ENCODE data around the gene DOCK9.

DOCK9 gene

DNA sequence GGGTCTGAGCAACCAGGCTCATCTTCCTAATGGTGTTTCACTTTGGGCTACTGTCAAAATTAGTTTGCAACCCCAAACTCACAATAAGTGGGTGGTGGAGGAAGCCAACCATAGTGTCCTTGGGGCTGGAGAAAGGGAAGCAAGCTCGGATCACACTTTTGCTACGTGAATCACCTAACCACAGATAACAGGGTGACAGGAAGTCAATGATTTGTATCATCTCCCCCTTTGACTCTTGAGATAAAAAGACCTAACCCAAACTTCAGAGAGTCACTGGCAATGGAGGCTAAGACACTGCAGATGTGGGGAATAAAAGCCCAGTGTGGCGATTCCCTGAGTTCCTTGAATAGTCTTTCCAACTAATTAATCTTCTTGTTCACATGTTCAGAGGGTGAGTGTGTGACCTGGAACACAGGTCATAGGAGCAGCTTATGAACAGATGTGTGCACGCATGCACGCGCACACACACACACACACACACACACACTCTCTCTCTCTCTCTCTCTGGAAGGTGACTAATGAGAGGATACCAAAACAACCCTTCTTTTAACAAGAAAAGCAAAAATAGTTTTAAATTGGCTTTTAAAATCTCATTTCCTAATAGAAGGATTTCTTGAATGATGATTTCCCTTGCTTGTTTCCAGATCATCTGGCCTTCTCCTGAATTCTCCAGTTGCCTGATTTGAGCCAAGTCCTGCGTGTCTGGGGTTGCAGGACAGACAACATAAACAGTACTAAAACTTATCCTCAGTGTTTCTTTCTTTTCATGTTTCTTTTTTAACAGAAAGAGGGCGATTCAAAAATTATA, 21.2 kb upstream of the DOCK9 start:
- no peak for DNase-seq (ENCODE audit: low spot score)

DNA sequence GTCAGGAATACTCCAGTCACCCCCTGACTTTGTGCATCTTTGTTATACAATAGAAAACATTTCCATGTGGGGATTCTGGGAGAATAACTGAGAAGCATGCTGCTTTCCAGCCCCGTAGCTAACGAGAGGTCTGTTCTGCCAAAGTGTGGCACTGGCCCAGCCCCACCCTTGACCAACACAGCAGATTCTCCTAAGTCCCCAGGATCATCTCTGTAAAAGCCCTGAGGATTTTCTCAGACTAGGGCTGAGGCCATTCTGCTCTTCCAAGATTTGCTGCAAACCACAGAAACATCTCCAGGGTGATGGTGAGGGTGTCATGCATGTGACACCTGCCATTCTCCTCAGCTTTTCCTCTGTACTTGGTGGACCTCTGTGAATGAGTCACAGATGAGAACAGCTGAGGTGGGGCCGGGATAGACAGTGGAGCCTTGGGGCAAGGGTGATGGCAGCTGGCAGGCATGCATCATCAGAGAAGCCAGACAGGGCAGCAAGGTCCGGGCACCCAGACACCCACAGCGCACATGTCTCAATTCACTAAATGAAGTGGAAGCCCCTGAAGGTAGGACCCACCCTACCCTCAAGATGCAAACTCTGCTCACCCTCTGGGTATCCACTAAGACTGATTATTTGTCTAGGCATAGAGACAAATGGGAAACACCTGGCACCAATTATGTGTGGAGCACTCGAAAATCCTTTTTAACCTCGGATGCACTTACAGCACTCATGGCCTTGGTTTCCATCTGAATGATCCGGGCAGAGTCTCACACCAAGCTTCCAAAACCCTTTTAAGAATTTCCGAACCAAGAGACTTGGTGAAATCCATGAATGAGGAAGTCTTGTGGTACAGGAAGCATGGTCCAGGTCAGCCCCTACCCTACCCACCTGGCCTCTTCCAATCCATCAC, 20.1 kb upstream of the DOCK9 start:
- DNase-seq (ENCODE audit: low spot score) = no peak

DNA sequence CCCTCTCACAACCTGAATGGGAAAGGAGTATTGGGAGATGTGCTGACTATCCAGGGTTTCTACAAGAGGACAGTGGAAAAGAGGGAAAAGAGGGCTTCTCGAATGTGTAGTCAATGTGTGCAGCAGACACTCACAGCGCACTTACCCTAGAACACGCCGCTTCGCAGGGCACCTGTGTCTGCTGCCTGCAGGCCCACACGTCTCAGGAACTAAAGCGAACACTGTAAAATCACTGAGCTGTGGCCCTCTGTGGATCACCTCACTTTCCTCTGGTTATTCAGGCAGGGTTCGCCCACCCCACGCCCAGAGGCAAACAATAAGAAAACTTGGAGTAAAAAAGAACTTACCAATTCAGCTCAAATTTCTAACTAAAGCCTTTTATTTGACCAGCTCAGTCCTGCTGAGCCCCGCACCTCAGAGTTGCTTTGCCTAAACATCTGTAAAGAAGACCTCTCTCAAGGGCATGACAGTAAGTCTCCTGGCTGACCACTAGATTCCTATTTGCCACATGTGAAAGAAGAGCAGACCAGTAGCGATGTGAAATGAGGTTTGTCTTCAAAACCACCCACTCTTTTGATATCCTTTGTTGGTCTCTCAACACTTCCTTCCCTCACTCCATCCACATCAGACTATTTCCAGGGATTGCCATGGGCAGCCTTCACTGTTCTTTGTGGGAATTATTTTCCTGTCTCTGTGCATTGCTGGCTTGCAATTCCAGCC, 19.3 kb upstream of the DOCK9 start:
- no peak for DNase-seq (ENCODE audit: low spot score)

DNA sequence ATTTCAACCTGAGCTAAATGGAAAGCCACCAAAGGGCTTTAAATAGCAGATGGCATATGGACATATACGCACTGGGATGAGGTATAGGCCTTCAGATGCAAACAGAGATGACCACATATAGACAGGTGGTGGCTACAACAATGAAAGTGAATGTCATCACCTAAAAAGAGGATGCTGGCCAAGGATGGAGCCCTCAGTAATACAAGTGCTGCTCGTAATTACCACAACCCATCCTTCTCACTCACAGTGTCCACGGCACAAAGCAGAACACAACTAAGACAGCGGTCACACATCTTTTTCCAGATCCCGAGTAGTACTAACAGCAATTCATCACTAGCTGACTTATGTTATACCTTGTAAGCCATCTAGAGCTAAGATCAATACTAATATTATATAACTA, 18.2 kb upstream of the DOCK9 start:
- DNase-seq (ENCODE audit: low spot score) = no peak

DNA sequence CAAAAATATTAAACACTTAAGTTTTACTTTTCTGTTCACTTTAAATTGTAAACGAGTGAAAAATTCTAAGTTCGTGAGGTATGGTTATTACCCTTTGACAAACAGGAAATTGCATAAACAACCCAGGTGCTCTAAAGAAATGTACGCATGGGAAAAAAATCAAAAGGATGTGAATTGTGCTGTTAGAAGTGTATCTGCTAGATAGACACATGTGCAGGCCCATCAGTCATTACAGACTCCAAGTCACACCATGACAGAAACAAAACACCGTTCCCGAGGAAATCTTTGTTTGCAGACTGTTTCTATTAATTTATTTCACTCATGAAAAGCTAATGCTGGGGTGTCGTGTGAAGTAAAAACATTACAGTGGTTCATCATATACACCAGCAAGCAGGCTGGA, 17.0 kb upstream of the DOCK9 start:
- no peak for DNase-seq (ENCODE audit: low spot score)

DNA sequence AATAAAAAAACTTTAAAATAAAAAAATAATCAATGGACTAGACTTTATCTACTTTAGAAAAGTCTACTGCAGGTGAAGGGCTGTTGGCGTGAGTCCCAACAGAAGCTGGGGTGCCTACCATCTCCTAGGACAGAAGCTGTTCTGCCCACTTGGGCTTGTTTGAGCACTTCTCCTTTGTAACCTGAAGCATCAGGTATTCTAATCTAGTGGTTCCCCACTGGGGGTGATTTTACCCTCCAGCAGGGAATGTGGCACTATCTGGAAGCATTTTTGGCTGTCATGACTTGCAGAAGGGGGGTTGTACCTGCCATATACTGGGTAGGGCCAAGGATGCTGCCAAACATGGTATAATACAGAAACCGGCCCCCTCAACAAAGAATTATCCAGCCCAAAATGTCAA, 16.2 kb upstream of the DOCK9 start:
- no peak for DNase-seq (ENCODE audit: low spot score)

DNA sequence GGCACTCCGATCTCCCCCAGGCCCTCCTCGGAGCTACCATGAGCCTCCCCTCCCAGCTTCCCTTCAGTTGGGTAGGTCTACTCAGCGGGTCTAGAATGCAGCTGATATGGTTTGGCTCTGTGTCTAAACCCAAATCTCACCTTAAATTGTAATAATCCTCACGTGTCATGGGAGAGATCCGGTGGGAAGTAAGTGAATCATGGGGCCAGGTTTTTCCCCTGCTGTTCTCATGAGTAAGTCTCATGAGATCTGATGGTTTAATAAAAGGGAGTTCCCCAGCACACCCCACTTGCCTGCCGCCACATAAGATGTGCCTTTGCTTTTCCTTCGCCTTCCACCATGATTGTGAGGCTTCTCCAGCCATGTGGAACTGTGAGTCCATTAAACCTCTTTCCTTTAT, 14.5 kb upstream of the DOCK9 start:
- no peak for DNase-seq (ENCODE audit: low spot score)

DNA sequence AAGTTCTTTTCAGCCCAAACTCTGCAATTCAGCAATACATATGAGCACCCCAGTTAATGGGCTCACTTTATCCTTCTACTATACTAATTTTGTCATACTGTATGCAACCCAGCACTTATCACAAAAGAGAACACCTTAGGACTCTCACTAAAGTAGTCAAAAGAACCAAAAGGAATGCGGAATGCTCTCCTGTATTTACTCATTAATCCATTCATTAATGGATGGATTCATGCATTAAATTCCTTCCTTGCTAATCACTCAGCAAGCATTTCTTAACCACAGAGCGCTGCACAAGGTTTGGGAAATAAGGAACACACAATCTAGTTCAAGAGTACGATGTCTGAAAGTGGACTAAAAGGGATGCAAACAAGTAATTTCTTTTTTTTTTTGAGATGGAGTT, 12.8 kb upstream of the DOCK9 start:
- DNase-seq (ENCODE audit: low spot score) = no peak

DNA sequence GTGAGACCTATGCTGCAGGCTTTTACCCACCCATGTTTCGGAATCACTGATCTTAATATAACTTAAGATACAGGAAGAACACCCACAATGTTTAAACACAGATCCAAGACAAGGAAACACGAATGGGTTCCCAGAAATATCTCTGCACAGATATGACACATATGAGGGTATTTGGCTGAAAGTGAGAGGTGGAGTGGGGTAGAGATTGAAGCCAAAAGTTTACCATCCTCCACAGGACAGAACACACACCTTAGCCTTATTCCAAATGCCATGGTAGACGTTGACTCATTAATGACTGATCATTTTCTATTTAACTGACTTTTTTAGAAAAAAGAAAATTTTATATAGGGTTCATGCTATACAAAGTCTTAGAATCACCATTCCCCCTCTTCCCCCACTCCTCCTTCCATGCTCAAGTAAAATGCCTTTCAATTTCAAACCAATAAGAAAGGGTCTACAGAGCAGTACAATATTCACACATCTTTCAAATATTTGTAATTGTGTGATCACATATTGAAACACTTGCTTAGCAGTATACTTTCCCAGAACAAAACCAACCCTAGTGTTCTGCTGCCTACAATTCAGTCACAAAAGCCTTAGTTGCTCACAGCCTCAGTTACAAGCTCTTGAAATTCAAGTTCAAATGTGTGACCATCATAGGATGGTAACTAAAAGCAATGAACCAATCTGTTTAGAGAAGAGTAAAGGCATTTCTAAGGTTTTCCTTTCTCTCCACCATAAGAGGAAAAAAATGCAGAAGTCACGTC, 11.8 kb upstream of the DOCK9 start:
- no peak for DNase-seq (ENCODE audit: low spot score)

DNA sequence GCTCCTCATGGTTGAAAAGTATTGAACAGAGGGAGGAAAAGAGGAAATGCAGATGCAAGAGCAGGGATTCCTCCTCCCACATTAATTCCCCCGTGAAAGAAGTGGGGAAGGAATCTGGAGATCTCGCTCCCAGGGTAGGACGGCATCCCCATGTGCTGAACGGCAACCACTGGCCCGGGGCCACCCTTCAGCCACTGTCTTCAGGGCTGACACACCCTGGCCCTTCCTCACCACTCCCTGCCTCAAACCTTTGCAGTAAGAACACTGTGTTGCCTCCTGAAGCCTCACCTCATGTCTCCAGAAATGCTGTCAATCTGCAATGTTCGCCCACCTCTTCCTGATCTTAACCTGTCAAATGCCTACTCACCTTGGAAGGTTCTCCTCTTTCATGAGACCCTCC, 10.9 kb upstream of the DOCK9 start:
- DNase-seq (ENCODE audit: low spot score) = no peak

DNA sequence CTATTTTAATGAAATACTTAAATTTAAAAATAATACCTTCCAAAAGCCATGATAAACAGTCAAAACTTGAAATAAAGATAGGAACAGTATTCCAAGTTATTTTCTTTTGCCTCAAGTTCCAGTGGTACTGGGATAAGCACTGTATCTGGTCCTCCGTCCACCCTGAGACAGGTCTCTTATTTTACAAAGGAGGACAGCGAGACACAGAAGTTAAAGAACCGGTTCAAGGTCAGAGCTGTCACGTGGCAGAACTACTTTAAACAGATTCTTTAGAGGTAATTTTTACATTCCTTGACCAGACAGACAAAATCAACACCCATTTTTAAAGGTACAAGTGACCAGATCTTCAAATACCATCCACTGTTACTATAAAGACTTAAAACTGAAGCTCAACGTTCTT, 10.4 kb upstream of the DOCK9 start:
- DNase-seq (ENCODE audit: low spot score) = no peak

DNA sequence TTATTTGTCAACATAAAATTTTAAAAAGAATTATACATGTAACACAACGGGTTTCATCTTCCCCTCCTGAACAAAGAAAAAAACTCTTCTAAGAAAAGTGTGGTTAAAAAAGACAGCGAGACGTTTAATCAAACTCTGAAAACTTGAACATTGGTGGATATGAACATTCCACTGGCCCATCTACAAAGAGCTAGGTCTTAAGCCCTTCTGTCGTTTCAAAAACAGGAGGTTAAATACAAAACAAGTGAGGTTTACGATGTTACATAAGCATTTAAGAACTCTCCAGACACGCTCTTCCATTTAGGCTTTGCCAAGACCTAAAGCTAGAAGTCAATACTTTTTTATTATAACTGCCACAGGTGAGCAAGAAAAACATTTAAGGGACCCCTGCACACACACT, 9.4 kb upstream of the DOCK9 start:
- DNase-seq (ENCODE audit: low spot score) = no peak

DNA sequence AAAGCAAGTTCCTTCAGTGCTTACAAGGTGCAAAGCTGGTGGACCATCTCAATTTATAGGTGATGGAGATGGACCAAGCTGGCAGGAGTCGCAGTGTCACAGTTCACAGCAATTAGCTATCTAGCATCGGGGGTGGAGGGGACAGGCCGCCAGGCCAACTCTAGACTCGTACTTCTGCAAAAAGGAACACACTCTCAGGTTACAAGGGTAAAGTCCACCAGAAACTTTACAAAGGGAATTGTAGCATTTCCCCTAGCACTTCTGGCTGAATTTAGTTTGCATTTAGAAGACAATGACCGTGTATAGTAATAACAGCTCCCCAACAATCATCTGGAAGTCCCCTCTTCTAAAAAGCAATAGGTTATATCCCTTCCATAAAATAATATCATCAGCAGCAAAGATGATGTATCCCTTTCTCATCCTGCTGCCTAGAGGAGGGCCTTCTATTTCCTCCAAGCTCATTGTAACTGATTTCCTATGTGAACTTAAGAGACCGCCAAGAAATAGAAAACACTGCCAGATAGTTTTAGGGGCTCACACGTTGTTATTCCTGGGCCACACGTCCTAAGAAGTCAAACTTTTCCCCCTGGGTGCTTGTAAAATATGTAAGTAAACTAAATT, 8.5 kb upstream of the DOCK9 start:
- no peak for DNase-seq (ENCODE audit: low spot score)

DNA sequence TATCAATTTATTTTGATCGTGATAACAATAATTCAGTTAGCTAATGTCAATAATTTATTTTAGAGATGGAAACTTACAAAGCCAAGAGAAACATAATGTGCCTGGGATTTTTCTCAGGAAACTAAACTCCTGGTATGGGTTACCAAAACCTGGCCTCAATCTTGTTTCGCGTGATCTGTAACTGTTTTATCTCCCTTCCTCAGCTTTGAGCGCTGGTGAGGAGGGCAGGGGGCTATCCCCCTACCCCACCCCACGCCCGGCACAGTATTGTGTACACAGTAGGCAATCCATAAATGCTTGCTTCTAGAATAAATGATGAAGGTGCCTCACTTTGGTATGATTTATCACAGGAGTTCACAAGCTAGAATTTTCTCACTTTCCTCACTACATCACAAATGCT, 7.7 kb upstream of the DOCK9 start:
- no peak for DNase-seq (ENCODE audit: low spot score)

DNA sequence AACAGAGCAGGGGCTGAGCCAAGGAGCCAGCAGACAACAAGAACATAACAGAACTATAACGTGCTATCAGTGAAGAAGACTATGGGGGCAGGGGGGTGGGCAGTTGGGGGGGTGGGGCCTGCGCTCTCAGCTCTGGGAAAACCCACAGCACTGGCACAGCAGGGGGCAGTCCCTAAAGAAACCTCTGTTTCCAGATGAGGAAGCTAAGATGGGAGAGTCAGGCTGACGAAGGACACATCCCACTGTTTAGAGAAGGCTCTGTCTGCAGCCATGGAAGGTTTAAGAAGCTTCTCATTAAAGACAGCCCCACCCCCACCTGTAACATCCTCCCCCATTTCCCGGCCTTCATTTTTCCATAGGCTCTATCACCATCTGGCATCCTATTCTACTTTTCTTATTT, 7.1 kb upstream of the DOCK9 start:
- no peak for DNase-seq (ENCODE audit: low spot score)

DNA sequence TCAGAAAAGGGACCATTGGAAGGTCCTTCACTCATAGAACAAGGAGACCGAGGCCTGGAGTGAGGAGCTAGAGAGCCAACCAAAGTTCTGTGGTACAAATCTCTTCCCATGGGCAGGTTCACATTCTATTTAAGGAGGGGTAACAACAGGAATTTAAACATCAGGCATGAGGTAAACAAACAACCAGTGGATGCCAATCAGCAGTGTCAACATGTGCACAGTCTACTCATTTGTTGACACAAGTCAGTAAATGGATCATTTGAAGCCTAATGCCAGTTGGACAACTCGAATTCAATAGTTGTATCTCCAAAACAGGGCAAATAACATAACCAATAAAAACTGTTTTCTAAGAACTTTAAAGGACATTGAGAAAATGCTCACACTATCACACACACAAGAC, 6.3 kb upstream of the DOCK9 start:
- DNase-seq (ENCODE audit: low spot score) = no peak

DNA sequence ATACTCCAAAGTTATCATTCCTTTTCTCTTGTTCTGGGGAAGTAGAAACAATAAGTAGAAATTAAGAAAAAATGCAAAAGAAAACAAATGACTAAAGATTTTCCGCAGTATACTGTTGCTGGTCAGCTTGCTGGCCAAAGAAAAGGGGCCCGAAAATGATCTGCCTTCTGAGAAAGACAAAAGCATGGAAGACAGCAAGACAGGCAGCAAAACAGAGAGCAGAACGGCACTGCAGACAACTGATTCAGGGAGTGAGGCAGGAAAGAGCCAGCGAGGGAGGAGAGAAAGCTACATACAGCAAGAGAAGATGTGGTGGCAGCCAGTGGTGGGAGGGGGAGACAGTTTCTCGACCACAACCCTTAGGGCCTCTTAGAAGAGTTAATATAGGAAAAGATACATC, 5.3 kb upstream of the DOCK9 start:
- DNase-seq (ENCODE audit: low spot score) = no peak

DNA sequence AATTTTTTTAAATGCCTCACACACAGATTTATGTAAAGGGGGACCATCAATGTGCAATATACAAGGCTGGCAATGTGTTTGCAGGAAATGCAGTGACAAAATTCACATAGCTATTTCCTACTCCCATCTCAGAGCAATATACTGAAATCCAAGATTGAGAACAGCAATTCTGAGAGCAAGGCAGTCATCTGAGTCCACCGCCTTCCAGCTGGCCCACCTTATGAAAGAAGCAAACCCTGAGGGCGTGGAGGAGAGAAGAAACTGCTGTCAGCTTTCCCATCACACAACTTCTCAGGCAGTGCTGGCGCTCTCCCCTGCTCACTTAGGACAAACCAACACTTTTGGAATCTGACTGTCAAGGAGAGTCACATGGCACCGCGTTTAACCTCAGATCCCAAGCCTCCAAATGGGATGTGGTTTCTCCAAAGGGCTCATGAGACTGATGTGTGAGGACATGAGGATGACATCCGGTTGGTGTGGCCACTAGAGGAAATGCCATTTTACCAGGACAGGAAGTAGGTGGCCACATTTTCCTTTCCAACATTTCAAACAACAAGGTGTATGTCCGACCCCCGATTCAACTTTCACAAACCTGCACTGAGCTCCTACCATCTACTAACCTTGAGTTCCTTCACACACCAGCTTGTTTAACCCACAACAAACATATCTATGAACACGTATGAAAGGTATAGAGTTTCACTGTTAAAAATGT, 3.7 kb upstream of the DOCK9 start:
- no peak for DNase-seq (ENCODE audit: low spot score)

DNA sequence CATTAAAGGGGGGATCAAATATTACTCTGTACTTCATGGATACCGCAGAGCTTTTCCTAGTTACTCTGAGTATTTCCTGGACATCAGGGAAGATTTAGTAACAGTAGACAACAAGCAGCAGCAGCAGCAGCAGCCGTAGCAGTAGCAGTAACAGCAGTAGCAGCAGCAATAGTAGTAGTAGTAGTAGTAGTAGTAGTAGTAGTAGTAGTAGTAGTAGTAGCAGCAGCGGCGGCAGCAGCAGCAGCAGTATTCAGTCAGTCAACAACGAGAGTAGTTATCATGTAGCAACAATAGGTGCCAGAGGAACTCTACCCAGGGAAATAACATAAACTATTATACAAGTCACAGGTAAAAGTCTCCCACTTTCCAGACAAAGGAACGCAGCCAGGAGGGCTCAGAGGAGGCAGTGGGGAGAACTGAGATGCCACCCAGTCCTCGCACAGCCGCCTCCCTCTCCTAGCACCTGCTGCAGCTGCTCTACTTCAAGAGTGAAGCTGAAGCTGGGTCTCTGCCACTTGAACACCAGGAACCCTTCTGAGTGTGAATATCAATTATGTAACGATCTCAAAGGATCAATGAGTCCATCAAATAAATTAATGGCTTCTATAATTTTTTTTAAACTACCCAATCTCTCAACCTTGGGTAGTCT, 1.3 kb upstream of the DOCK9 start:
- no peak for DNase-seq (ENCODE audit: low spot score)

DNA sequence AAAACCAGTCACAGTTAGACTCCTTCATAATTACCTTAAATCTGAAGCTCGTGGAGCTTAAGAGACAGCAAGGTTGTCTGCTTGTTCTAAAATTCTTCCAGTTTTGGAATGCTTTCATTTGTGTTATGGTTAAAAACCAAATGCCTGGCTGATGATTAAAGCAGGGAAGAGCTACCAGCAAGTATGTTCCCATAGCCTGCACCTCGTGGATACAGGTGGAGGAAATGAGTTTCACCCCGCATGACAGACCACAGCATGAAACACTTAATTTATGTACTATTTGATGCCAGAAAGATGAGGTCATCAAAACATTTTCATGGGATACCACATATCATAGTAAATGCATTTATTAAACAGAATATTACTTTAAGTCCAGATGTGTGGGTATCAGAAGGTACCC, 416 bp upstream of the DOCK9 start:
- DNase-seq (ENCODE audit: low spot score) = no peak

Data from globus pallidus (tissue), 1 donor.